AG04450 (cell line): ENCODE results near the gene P2RY6. TPM values are rescaled to one million over a fixed set of nuclear protein-coding genes. Genes with fewer than 3 reads are reported as not detected.
"Not testable (repeated sequence)": the region's sequence is repeated elsewhere in the genome, so short reads cannot be mapped to it uniquely, and the experiment has no call there.

ENCODE experiments used
- CTCF ChIA-PET: fragments of 300-600, 350-600 bp; formaldehyde crosslinking; extraction: SDS; loops from one replicate; lab custom pipeline; 2022; ENCODE audit warnings: antibody characterized with exemption, inconsistent platforms; lab: Charles Lee
- POLR2A ChIA-PET: fragments of 350-600 bp; formaldehyde crosslinking; extraction: SDS; loops from one replicate; lab custom pipeline; 2021; ENCODE audit warnings: antibody characterized with exemption, inconsistent platforms; lab: Yijun Ruan, JAX
- DNase-seq: peaks from one replicate; pipeline ENCODE4 v3.0.0-alpha.2; 2011; ENCODE audit warnings: low read depth, low spot score
- H3K27ac ChIP-seq: one replicate; pipeline ENCODE4 v1.5.1; 2012; ENCODE audit warnings: low read depth, low read length, control low read depth
- H3K27me3 ChIP-seq: one replicate; pipeline ENCODE4 v1.6.0; 2012; ENCODE audit warnings: low read length; ENCODE audit not compliant: control insufficient read depth, insufficient read depth
- H3K4me3 ChIP-seq: 2 replicates; pipeline ENCODE4 v1.5.1; 2011; ENCODE audit warnings: mild to moderate bottlenecking, low read depth, low read length, control low read depth
- H3K9me3 ChIP-seq: 2 replicates; pipeline ENCODE4 v1.5.1; 2012; ENCODE audit warnings: low read length; ENCODE audit not compliant: control insufficient read depth, insufficient read depth
- CTCF ChIP-seq: IDR thresholded peaks from 2 replicates; pipeline ENCODE4 v1.5.1; 2011; ENCODE audit warnings: low read depth, low read length, control low read depth, inconsistent platforms
- polyA plus RNA-seq: library from polyadenylated mRNA; depleted of rRNA; stranded (reverse); fragments of >200 nt; gene quantifications from 2 replicates; pipeline ENCODE4 v1.2.3, GENCODE V29; 2011

P2RY6 gene
- polyA plus RNA-seq, 1 experiment = not detected

GRCh38 chr11:73273222-73273895 lies 1.2 kb downstream of the P2RY6 start:
- ChIA-PET POLR2A (no interaction called here), CTCF (interaction anchor here (1.1 to 2.2 kb wide), 4 partner anchors 16 to 78 kb away, joined by 3 to 13 read pairs (median 8); no protein-coding TSS in a partner anchor)
- TF ChIP-seq CTCF = no peak
- Histone ChIP-seq H3K27me3 (peaks cover 26% of the 10 kb centered on the region), H3K4me3 (no peak overlapping the region), H3K9me3 (no peaks in the 10 kb centered on the region), H3K27ac (no peak overlapping the region)
- no peak for DNase-seq

GRCh38 chr11:73274191-73274590 lies 2.1 kb downstream of the P2RY6 start:
- POLR2A ChIA-PET = interaction anchor here (0.6 to 0.7 kb wide), 2 partner anchors 21 to 49 kb away, joined by 3 to 4 read pairs; no protein-coding TSS in a partner anchor
- CTCF ChIA-PET = interaction anchor here (0.6 to 1.7 kb wide), 7 partner anchors 15 to 443 kb away, joined by 3 to 13 read pairs (median 4); no protein-coding TSS in a partner anchor
- H3K9me3 ChIP-seq, H3K4me3 ChIP-seq, H3K27ac ChIP-seq, DNase-seq: not testable (repeated sequence)
- peaks cover 25% of the 10 kb centered on the region for H3K27me3 ChIP-seq

- no peak for DNase-seq
- no peak overlapping the region for H3K27ac ChIP-seq
- H3K4me3 ChIP-seq = no peak overlapping the region
- H3K9me3 ChIP-seq = no peaks in the 10 kb centered on the region
- ChIA-PET POLR2A (interaction anchor here (0.6 kb wide), 1 partner anchor 20 kb away, joined by 4 read pairs; no protein-coding TSS in a partner anchor), CTCF (interaction anchor here (0.6 to 1.7 kb wide), 6 partner anchors 14 to 444 kb away, joined by 3 to 13 read pairs (median 4); no protein-coding TSS in a partner anchor)
- no peak for TF ChIP-seq CTCF
- peaks cover 27% of the 10 kb centered on the region for H3K27me3 ChIP-seq
These were observed 2.7 kb downstream of the P2RY6 start for GRCh38 chr11:73274722-73275380.

GRCh38 chr11:73275381-73275750 lies 3.2 kb downstream of the P2RY6 start:
- POLR2A ChIA-PET = no interaction called here
- CTCF ChIA-PET = interaction anchor here (1.0 to 1.7 kb wide), 2 partner anchors 14 to 33 kb away, joined by 4 to 13 read pairs; no protein-coding TSS in a partner anchor

GRCh38 chr11:73277467-73277866 lies 5.3 kb downstream of the P2RY6 start:
- POLR2A ChIA-PET = no interaction called here
- no peak for DNase-seq
- CTCF ChIA-PET = interaction anchor here (1.0 kb wide), 1 partner anchor 12 kb away, joined by 3 read pairs; no protein-coding TSS in a partner anchor
- H3K27me3 ChIP-seq = peaks cover 31% of the 10 kb centered on the region
- H3K9me3 ChIP-seq = no peaks in the 10 kb centered on the region
- no peak for TF ChIP-seq CTCF
- no peak overlapping the region for H3K27ac ChIP-seq
- no peak overlapping the region for H3K4me3 ChIP-seq

More at GRCh38 chr11:73275381-73275750, 3.2 kb downstream of the P2RY6 start:
- Histone ChIP-seq H3K27me3 (peaks cover 32% of the 10 kb centered on the region), H3K9me3 (no peaks in the 10 kb centered on the region), H3K27ac (no peak overlapping the region), H3K4me3 (no peak overlapping the region)
- no peak for DNase-seq
- no peak for TF ChIP-seq CTCF
